Measurements from ENCODE around the gene PLA2G2F. TPM values are rescaled to one million over a fixed set of nuclear protein-coding genes. Genes with fewer than 3 reads are reported as not detected.

PLA2G2F gene
- total and polyA plus RNA-seq, 2 donors (not counting 3 experiments of a cell fraction or from before 2014, with no cell fraction given), result not detected

- Histone ChIP-seq H3K9me3 (replicated peaks; ENCODE audit: control insufficient read depth, insufficient read depth, low read length) (no peaks in the 10 kb centered on the region), H3K4me2 (ENCODE audit: insufficient read depth, low read length) (no peak overlapping the region), H2AFZ (ENCODE audit: low read depth, low read length) (no peak overlapping the region), H3K9ac (replicated peaks; ENCODE audit: extremely low read depth, insufficient read depth, low read length) (no peak overlapping the region), H3K27me3 (ENCODE audit: control insufficient read depth in 2 of 2, insufficient read depth in 2 of 2, low read length in 2 of 2) (peaks cover 4 to 9% of the 10 kb centered on the region in 2 experiments), H3K27ac (ENCODE audit: insufficient read depth, low read depth, low read length) (no peak overlapping the region), H3K79me2 (ENCODE audit: control insufficient read depth, insufficient read depth, low read length) (no peaks in the 10 kb centered on the region), H3K9me1 (replicated peaks; ENCODE audit: control insufficient read depth, extremely low read depth, insufficient read depth, low read length) (no peaks in the 10 kb centered on the region), H3K4me3 (replicated peaks in 1 of 3; ENCODE audit: insufficient read depth in 1 of 3, low read depth in 1 of 3, low read length in 3 of 3) (no peak overlapping the region), H3K36me3 (ENCODE audit: control insufficient read depth in 2 of 2, extremely low read depth in 1 of 2, insufficient read depth in 2 of 2, low read length in 2 of 2) (no peaks in the 10 kb centered on the region), H3K4me1 (ENCODE audit: control insufficient read depth, extremely low read depth, insufficient read depth, low read length) (no peaks in the 10 kb centered on the region), H4K20me1 (replicated peaks; ENCODE audit: control insufficient read depth, extremely low read depth, insufficient read depth, low read length) (no peaks in the 10 kb centered on the region)
- dilution Hi-C loops (cut with MboI; ENCODE audit: extremely low pct_ligation_motif_present, low sequenced_read_pairs) (no loop called here), intact Hi-C loops (cut with micrococcal nuclease) (no loop called here)
- ChIA-PET CTCF (interaction anchor here (1.1 to 5.3 kb wide), 9 partner anchors 9 to 278 kb away, joined by 4 to 85 read pairs (median 16); no protein-coding TSS in a partner anchor), POLR2A (no interaction called here)
- DNase-seq (ENCODE audit: low read depth, low spot score) (no peak), FAIRE-seq (no peak)
- no peak for TF ChIP-seq MAX (IDR thresholded peaks at IDR 0.05; ENCODE audit: insufficient read depth, insufficient read length)
- no peak for TF ChIP-seq MYC (IDR thresholded peaks at IDR 0.05; ENCODE audit: low read depth, low read length)
- TF ChIP-seq GATA2 (IDR thresholded peaks at IDR 0.05; ENCODE audit: insufficient read depth, insufficient read length, low read depth, low read length), result no peak
- no peak for TF ChIP-seq POLR2A (IDR thresholded peaks at IDR 0.05; ENCODE audit: low read depth, low read length)
- TF ChIP-seq FOS (IDR thresholded peaks at IDR 0.05; ENCODE audit: borderline replicate concordance, insufficient read depth, low read length), result no peak
- TF ChIP-seq JUN (IDR thresholded peaks at IDR 0.05; ENCODE audit: borderline replicate concordance, insufficient read depth, insufficient read length, low read depth), result no peak
- TF ChIP-seq CTCF (IDR thresholded peaks at IDR 0.05; ENCODE audit: extremely low read depth in 1 of 2, insufficient read depth in 1 of 2, low read depth in 1 of 2, low read length in 2 of 2), result no peak
- no peak for TF ChIP-seq EZH2 (IDR thresholded peaks at IDR 0.05; ENCODE audit: borderline replicate concordance, low read depth, low read length, severe bottlenecking)
- TF ChIP-seq POLR2AphosphoS5 (IDR thresholded peaks at IDR 0.05; ENCODE audit: insufficient read depth, low read depth, low read length), result no peak
- BruUV-seq (replicated peaks), result no TSS peak
Observed at GRCh38 chr1:20194224-20194623, 55.1 kb downstream of the PLA2G2F start.

Measured in endothelial cell of umbilical vein (primary cell).